K562 (cell line): Measurements from ENCODE around the gene AMPD3.

Experiments
- CLOCK ChIP-seq: fragments of 250-450 bp; sonication (Bioruptor Pico); IDR thresholded peaks from 2 replicates; pipeline ENCODE4 v1.4.0; 2020; ENCODE audit warnings: mild to moderate bottlenecking, moderate library complexity, borderline replicate concordance
- EP300 ChIP-seq: IDR thresholded peaks from 2 replicates; pipeline ENCODE4 v1.6.1; 2012; ENCODE audit warnings: low read length, improper control_type of control experiment
- ESRRB ChIP-seq: fragments of 250-450 bp; sonication (Bioruptor Pico); IDR thresholded peaks from 2 replicates; pipeline ENCODE4 v1.5.0; 2020; ENCODE audit warnings: mild to moderate bottlenecking, moderate library complexity, borderline replicate concordance
- FOXJ3 ChIP-seq: sonication (generic); formaldehyde crosslinking; IDR thresholded peaks from 2 replicates; pipeline ENCODE4 v1.4.0; 2020; ENCODE audit warnings: mild to moderate bottlenecking, missing genetic modification reagents
- ID3 ChIP-seq, 2 experiments: fragments of 250-450 bp in 1 of 2; fragments of 450-650 bp in 1 of 2; sonication (Bioruptor Pico) in 1 of 2; IDR thresholded peaks; 2 replicates each; pipeline versions ENCODE4 v1.6.1 to v1.8.0; 2016 to 2021; ENCODE audit warnings: mild to moderate bottlenecking in 2 of 2, moderate library complexity in 2 of 2, missing compliant biosample characterization in 1 of 2, missing genetic modification characterization in 1 of 2
- ILF3 ChIP-seq: fragments of 450-650 bp; IDR thresholded peaks from 2 replicates; pipeline ENCODE4 v1.6.1; 2018; ENCODE audit warnings: antibody characterized with exemption, mild to moderate bottlenecking, moderate library complexity, borderline replicate concordance
- MTA1 ChIP-seq: fragments of 450-650 bp; IDR thresholded peaks from 2 replicates; pipeline ENCODE4 v1.6.1; 2017; ENCODE audit warnings: borderline replicate concordance
- TAF1 ChIP-seq: IDR thresholded peaks from 2 replicates; pipeline ENCODE4 v1.6.1; 2011; ENCODE audit warnings: mild to moderate bottlenecking, low read length, moderate library complexity; ENCODE audit not compliant: insufficient read depth, control insufficient read depth, severe bottlenecking; ENCODE audit errors: extremely low read depth
- TFAM ChIP-seq: fragments of 250-450 bp; sonication (Bioruptor Pico); conservative IDR thresholded peaks from 2 replicates; pipeline ENCODE4 v1.5.0; 2021; ENCODE audit warnings: mild to moderate bottlenecking, moderate library complexity
- TF ChIP-seq, protein P1 (sequence below), 3 experiments: IDR thresholded peaks in 2 of 3; conservative IDR thresholded peaks in 1 of 3; 2 replicates each; pipeline ENCODE4 v1.5.1; 2011 to 2012; ENCODE audit warnings: low read length in 3 of 3, mild to moderate bottlenecking in 3 of 3, control low read depth in 2 of 3, improper control_type of control experiment in 1 of 3, inconsistent platforms in 1 of 3, low read depth in 1 of 3, mixed read lengths in 1 of 3, moderate library complexity in 1 of 3; ENCODE audit not compliant: insufficient read depth in 2 of 3

DNA sequence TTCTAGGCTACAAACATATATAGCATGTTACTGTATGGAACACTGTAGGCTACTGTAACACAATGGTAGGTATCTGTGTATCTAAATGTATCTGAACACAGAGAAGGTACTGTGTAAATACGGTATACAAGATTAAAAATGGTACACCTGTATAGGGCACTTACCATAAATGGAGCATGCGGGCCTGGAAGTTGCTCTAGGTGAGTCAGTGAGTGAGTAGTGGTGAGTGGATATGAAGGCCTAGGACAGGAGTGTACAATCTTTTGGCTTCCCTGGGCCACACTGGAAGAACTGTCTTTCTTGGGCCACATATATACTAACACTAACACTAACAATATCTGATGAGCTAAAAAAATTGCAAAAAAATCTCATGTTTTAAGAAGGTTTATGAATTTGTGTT is 64.6 kb downstream of the AMPD3 start:
- TF ChIP-seq TFAM (CRISPR knock-in tag): no peak
- TF ChIP-seq, protein P1, sequence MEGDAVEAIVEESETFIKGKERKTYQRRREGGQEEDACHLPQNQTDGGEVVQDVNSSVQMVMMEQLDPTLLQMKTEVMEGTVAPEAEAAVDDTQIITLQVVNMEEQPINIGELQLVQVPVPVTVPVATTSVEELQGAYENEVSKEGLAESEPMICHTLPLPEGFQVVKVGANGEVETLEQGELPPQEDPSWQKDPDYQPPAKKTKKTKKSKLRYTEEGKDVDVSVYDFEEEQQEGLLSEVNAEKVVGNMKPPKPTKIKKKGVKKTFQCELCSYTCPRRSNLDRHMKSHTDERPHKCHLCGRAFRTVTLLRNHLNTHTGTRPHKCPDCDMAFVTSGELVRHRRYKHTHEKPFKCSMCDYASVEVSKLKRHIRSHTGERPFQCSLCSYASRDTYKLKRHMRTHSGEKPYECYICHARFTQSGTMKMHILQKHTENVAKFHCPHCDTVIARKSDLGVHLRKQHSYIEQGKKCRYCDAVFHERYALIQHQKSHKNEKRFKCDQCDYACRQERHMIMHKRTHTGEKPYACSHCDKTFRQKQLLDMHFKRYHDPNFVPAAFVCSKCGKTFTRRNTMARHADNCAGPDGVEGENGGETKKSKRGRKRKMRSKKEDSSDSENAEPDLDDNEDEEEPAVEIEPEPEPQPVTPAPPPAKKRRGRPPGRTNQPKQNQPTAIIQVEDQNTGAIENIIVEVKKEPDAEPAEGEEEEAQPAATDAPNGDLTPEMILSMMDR (IDR thresholded peaks at IDR 0.05 in 2 of 3, conservative IDR thresholded peaks at IDR 0.05 in 1 of 3; ENCODE audit: insufficient read depth in 2 of 3, low read depth in 1 of 3, low read length in 3 of 3): no peak
- TF ChIP-seq MTA1: no peak
- no peak for TF ChIP-seq FOXJ3 (CRISPR knock-in tag)
- no peak for TF ChIP-seq TAF1
- TF ChIP-seq EP300: no peak
- no peak for TF ChIP-seq ESRRB (CRISPR knock-in tag)
- TF ChIP-seq CLOCK (CRISPR knock-in tag): no peak
- TF ChIP-seq ILF3: no peak
- TF ChIP-seq ID3 (CRISPR knock-in tag; IDR thresholded peaks at IDR 0.05): no peak
- no peak for TF ChIP-seq ID3 (tag; IDR thresholded peaks at IDR 0.05)
